Measurements from ENCODE around the gene GNAQ.

GNAQ gene

GRCh38 chr9:77943057-77943456, 88.6 kb downstream of the GNAQ start:
- DNase-seq, result no peak
- Mint-ChIP-seq H3K36me3 (ENCODE audit: low read depth) (peaks cover 4% of the 10 kb centered on the region), H3K27ac (no peak overlapping the region), H3K4me3 (no peak overlapping the region), H3K4me1 (peaks cover 39% of the 10 kb centered on the region), H3K27me3 (no peaks in the 10 kb centered on the region), H3K9me3 (no peaks in the 10 kb centered on the region)
- no peak for ATAC-seq

- no peaks in the 10 kb centered on the region for H3K27me3 Mint-ChIP-seq
- ATAC-seq (no peak), DNase-seq (no peak)
- peaks cover 4% of the 10 kb centered on the region for H3K36me3 Mint-ChIP-seq (ENCODE audit: low read depth)
- H3K27ac Mint-ChIP-seq, result no peak overlapping the region
- no peak overlapping the region for H3K4me3 Mint-ChIP-seq
- peaks cover 26% of the 10 kb centered on the region for H3K4me1 Mint-ChIP-seq
- H3K9me3 Mint-ChIP-seq, result no peaks in the 10 kb centered on the region
Measured at GRCh38 chr9:77939149-77939668, 92.4 kb downstream of the GNAQ start.

GRCh38 chr9:77938163-77938562, 93.4 kb downstream of the GNAQ start:
- peaks cover 24% of the 10 kb centered on the region for H3K4me1 Mint-ChIP-seq
- H3K27me3 Mint-ChIP-seq, result no peaks in the 10 kb centered on the region
- H3K4me3 Mint-ChIP-seq, result no peak overlapping the region
- ATAC-seq, result no peak
- peaks cover 4% of the 10 kb centered on the region for H3K36me3 Mint-ChIP-seq (ENCODE audit: low read depth)
- no peaks in the 10 kb centered on the region for H3K9me3 Mint-ChIP-seq
- no peak overlapping the region for H3K27ac Mint-ChIP-seq
- no peak for DNase-seq

GRCh38 chr9:77935974-77936373, 95.6 kb downstream of the GNAQ start:
- H3K4me1 Mint-ChIP-seq, result peaks cover 24% of the 10 kb centered on the region
- no peak overlapping the region for H3K4me3 Mint-ChIP-seq
- H3K36me3 Mint-ChIP-seq (ENCODE audit: low read depth), result peaks cover 4% of the 10 kb centered on the region
- no peak for ATAC-seq
- no peak overlapping the region for H3K27ac Mint-ChIP-seq
- DNase-seq, result no peak
- no peaks in the 10 kb centered on the region for H3K27me3 Mint-ChIP-seq
- no peaks in the 10 kb centered on the region for H3K9me3 Mint-ChIP-seq

GRCh38 chr9:77935211-77935610, 96.4 kb downstream of the GNAQ start:
- no peak overlapping the region for H3K27ac Mint-ChIP-seq
- H3K4me1 Mint-ChIP-seq, result peaks cover 24% of the 10 kb centered on the region
- no peaks in the 10 kb centered on the region for H3K9me3 Mint-ChIP-seq
- H3K27me3 Mint-ChIP-seq, result no peaks in the 10 kb centered on the region
- no peak overlapping the region for H3K4me3 Mint-ChIP-seq
- no peak for ATAC-seq
- peaks cover 4% of the 10 kb centered on the region for H3K36me3 Mint-ChIP-seq (ENCODE audit: low read depth)
- no peak for DNase-seq

- no peaks in the 10 kb centered on the region for H3K27me3 Mint-ChIP-seq
- no peak overlapping the region for H3K4me3 Mint-ChIP-seq
- no peak overlapping the region for H3K27ac Mint-ChIP-seq
- H3K4me1 Mint-ChIP-seq, result peaks cover 21% of the 10 kb centered on the region
- no peaks in the 10 kb centered on the region for H3K9me3 Mint-ChIP-seq
- peaks cover 6% of the 10 kb centered on the region for H3K36me3 Mint-ChIP-seq (ENCODE audit: low read depth)
- ATAC-seq, result no peak
- DNase-seq, result no peak
Measured at GRCh38 chr9:77933976-77934375, 97.6 kb downstream of the GNAQ start.

- Mint-ChIP-seq H3K36me3 (ENCODE audit: low read depth) (peaks cover 2% of the 10 kb centered on the region), H3K27me3 (no peaks in the 10 kb centered on the region), H3K4me1 (peaks cover 19% of the 10 kb centered on the region), H3K27ac (no peak overlapping the region), H3K4me3 (no peak overlapping the region), H3K9me3 (no peaks in the 10 kb centered on the region)
- DNase-seq, result no peak
- no peak for ATAC-seq
Measured at GRCh38 chr9:77933019-77933418, 98.6 kb downstream of the GNAQ start.

- no peak for ATAC-seq
- H3K36me3 Mint-ChIP-seq (ENCODE audit: low read depth), result peaks cover 2% of the 10 kb centered on the region
- no peaks in the 10 kb centered on the region for H3K9me3 Mint-ChIP-seq
- H3K4me3 Mint-ChIP-seq, result no peak overlapping the region
- no peaks in the 10 kb centered on the region for H3K27me3 Mint-ChIP-seq
- no peak overlapping the region for H3K27ac Mint-ChIP-seq
- peaks cover 14% of the 10 kb centered on the region for H3K4me1 Mint-ChIP-seq
- DNase-seq, result no peak
Measured at GRCh38 chr9:77929942-77930341, 101.7 kb downstream of the GNAQ start.

- Mint-ChIP-seq H3K4me3 (no peak overlapping the region), H3K4me1 (peaks cover 4% of the 10 kb centered on the region), H3K27me3 (no peaks in the 10 kb centered on the region), H3K36me3 (ENCODE audit: low read depth) (peaks cover 2% of the 10 kb centered on the region), H3K27ac (no peak overlapping the region), H3K9me3 (no peaks in the 10 kb centered on the region)
- DNase-seq (no peak), ATAC-seq (no peak)
Measured at GRCh38 chr9:77927265-77927664, 104.3 kb downstream of the GNAQ start.

- H3K36me3 Mint-ChIP-seq (ENCODE audit: low read depth), result peaks cover 6% of the 10 kb centered on the region
- no peaks in the 10 kb centered on the region for H3K9me3 Mint-ChIP-seq
- peaks cover 4% of the 10 kb centered on the region for H3K4me1 Mint-ChIP-seq
- H3K27ac Mint-ChIP-seq, result no peak overlapping the region
- no peak overlapping the region for H3K4me3 Mint-ChIP-seq
- H3K27me3 Mint-ChIP-seq, result no peaks in the 10 kb centered on the region
- ATAC-seq, result no peak
- DNase-seq, result no peak
Measured at GRCh38 chr9:77926371-77926878, 105.2 kb downstream of the GNAQ start.

GRCh38 chr9:77922591-77922990, 109.0 kb downstream of the GNAQ start:
- Mint-ChIP-seq H3K27ac (no peak overlapping the region), H3K36me3 (ENCODE audit: low read depth) (peaks cover 16% of the 10 kb centered on the region), H3K27me3 (no peaks in the 10 kb centered on the region), H3K4me3 (no peak overlapping the region), H3K4me1 (peaks cover 4% of the 10 kb centered on the region), H3K9me3 (no peaks in the 10 kb centered on the region)
- DNase-seq (no peak), ATAC-seq (no peak)

- no peak for ATAC-seq
Measured at GRCh38 chr9:77917800-77918199, 113.8 kb downstream of the GNAQ start.

GRCh38 chr9:77916820-77917219, 114.8 kb downstream of the GNAQ start:
- DNase-seq (no peak), ATAC-seq (no peak)
- peaks cover 19% of the 10 kb centered on the region for H3K36me3 Mint-ChIP-seq (ENCODE audit: low read depth)
- peaks cover 17% of the 10 kb centered on the region for H3K4me1 Mint-ChIP-seq
- H3K9me3 Mint-ChIP-seq, result no peaks in the 10 kb centered on the region
- no peaks in the 10 kb centered on the region for H3K27me3 Mint-ChIP-seq
- H3K27ac Mint-ChIP-seq, result no peak overlapping the region
- no peak overlapping the region for H3K4me3 Mint-ChIP-seq

More at GRCh38 chr9:77917800-77918199, 113.8 kb downstream of the GNAQ start:
- Mint-ChIP-seq H3K27me3 (no peaks in the 10 kb centered on the region), H3K36me3 (ENCODE audit: low read depth) (peaks cover 19% of the 10 kb centered on the region), H3K9me3 (no peaks in the 10 kb centered on the region), H3K27ac (no peak overlapping the region), H3K4me3 (no peak overlapping the region), H3K4me1 (peaks cover 16% of the 10 kb centered on the region)
- DNase-seq, result no peak

GRCh38 chr9:77916410-77916819, 115.2 kb downstream of the GNAQ start:
- no peak overlapping the region for H3K4me3 Mint-ChIP-seq
- no peak overlapping the region for H3K27ac Mint-ChIP-seq
- no peaks in the 10 kb centered on the region for H3K27me3 Mint-ChIP-seq
- no peak for DNase-seq
- peaks cover 16% of the 10 kb centered on the region for H3K36me3 Mint-ChIP-seq (ENCODE audit: low read depth)
- peaks cover 20% of the 10 kb centered on the region for H3K4me1 Mint-ChIP-seq
- H3K9me3 Mint-ChIP-seq, result no peaks in the 10 kb centered on the region
- ATAC-seq, result peak; percentile 46

GRCh38 chr9:77915744-77916143, 115.9 kb downstream of the GNAQ start:
- Mint-ChIP-seq H3K27ac (no peak overlapping the region), H3K27me3 (no peaks in the 10 kb centered on the region)

More at GRCh38 chr9:77915744-77916143, 115.9 kb downstream of the GNAQ start:
- Mint-ChIP-seq H3K9me3 (no peaks in the 10 kb centered on the region), H3K4me1 (peaks cover 26% of the 10 kb centered on the region), H3K36me3 (ENCODE audit: low read depth) (peaks cover 13% of the 10 kb centered on the region), H3K4me3 (no peak overlapping the region)
- ATAC-seq (no peak), DNase-seq (no peak)
